BE2C (cell line): ENCODE data around the gene LMOD1.
"Not testable (repeated sequence)": the region's sequence is repeated elsewhere in the genome, so short reads cannot be mapped to it uniquely, and the experiment has no call there.

Source experiments
- DNase-seq: peaks from one replicate; pipeline ENCODE4 v3.0.0-alpha.2; 2020
- H3K27me3 ChIP-seq: fragments of 250-450 bp; sonication (Bioruptor Pico); 2 replicates; pipeline ENCODE4 v1.5.1; 2020; ENCODE audit warnings: mild to moderate bottlenecking
- H3K36me3 ChIP-seq: fragments of 250-450 bp; sonication (Bioruptor Pico); 2 replicates; pipeline ENCODE4 v1.5.1; 2020; ENCODE audit warnings: mild to moderate bottlenecking
- H3K4me1 ChIP-seq: fragments of 250-450 bp; sonication (Bioruptor Pico); 2 replicates; pipeline ENCODE4 v1.5.1; 2020
- H3K4me3 ChIP-seq: 2 replicates; pipeline ENCODE4 v1.5.1; 2011; ENCODE audit warnings: low read depth, low read length
- H3K9me3 ChIP-seq: fragments of 250-450 bp; sonication (Bioruptor Pico); 2 replicates; pipeline ENCODE4 v1.5.1; 2020
- CTCF ChIP-seq: IDR thresholded peaks from 2 replicates; pipeline ENCODE4 v1.5.1; 2012; ENCODE audit warnings: mild to moderate bottlenecking, low read depth, low read length

Gene LMOD1

GRCh38 chr1:201904579-201904978 is 41.8 kb downstream of the LMOD1 start:
- no peak for DNase-seq
- no peak for TF ChIP-seq CTCF
- no peaks in the 10 kb centered on the region for H3K27me3 ChIP-seq
- H3K4me3 ChIP-seq = no peak overlapping the region
- no peaks in the 10 kb centered on the region for H3K9me3 ChIP-seq
- peaks cover 12% of the 10 kb centered on the region for H3K4me1 ChIP-seq
- H3K36me3 ChIP-seq = no peaks in the 10 kb centered on the region

GRCh38 chr1:201903135-201903534 is 43.2 kb downstream of the LMOD1 start:
- H3K4me1 ChIP-seq = peaks cover 12% of the 10 kb centered on the region

DNA sequence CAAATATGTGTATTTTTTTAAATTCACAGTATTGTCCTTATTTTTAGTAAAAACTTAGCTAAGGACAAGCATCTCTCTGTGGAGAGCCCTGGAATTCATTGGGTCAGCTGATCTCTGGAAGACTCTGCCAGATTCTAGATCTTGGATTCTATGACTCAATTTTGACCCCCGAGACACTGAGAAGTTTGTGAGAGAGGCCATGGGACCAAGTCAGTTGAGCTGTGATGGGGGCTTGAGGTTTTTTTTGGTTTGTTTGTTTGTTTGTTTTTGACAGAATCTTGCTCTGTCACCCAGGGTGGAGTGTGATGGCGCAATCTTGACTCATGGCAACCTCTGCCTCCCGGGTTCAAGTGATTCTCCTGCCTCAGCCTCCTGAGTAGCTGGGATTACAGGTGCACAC is 44.1 kb downstream of the LMOD1 start:
- Histone ChIP-seq H3K9me3 (no peaks in the 10 kb centered on the region), H3K27me3 (no peaks in the 10 kb centered on the region), H3K36me3 (no peaks in the 10 kb centered on the region), H3K4me3 (no peak overlapping the region), H3K4me1 (peaks cover 12% of the 10 kb centered on the region)
- no peak for DNase-seq
- no peak for TF ChIP-seq CTCF

More at GRCh38 chr1:201903135-201903534, 43.2 kb downstream of the LMOD1 start:
- DNase-seq = no peak
- no peak for TF ChIP-seq CTCF
- Histone ChIP-seq H3K4me3 (no peak overlapping the region), H3K9me3 (no peaks in the 10 kb centered on the region), H3K36me3 (no peaks in the 10 kb centered on the region), H3K27me3 (no peaks in the 10 kb centered on the region)

DNA sequence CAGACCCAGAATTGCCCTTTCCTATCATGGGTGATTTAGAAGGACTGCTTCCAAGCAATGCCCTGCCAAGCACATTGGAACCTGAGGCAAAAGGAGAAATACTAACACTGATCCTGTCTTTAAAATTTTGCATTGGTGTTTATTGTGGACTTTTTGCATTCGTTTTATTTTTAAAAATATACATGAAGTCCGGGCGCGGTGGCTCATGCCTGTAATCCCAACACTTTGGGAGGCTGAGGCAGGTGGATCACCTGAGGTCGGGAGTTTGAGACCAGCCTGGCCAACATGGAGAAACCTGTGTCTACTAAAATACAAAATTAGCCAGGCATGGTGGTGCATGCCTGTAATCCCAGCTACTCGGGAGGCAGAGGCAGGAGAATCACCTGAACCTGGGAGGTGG is 45.3 kb downstream of the LMOD1 start:
- not testable (repeated sequence) for H3K9me3 ChIP-seq, H3K36me3 ChIP-seq, H3K4me3 ChIP-seq, H3K4me1 ChIP-seq, DNase-seq, H3K27me3 ChIP-seq

- H3K4me1 ChIP-seq = no peaks in the 10 kb centered on the region
- no peak overlapping the region for H3K4me3 ChIP-seq
- no peaks in the 10 kb centered on the region for H3K9me3 ChIP-seq
- DNase-seq = no peak
- no peaks in the 10 kb centered on the region for H3K36me3 ChIP-seq
- no peaks in the 10 kb centered on the region for H3K27me3 ChIP-seq
- no peak for TF ChIP-seq CTCF
Measured at GRCh38 chr1:201900476-201900875, 45.9 kb downstream of the LMOD1 start.

DNA sequence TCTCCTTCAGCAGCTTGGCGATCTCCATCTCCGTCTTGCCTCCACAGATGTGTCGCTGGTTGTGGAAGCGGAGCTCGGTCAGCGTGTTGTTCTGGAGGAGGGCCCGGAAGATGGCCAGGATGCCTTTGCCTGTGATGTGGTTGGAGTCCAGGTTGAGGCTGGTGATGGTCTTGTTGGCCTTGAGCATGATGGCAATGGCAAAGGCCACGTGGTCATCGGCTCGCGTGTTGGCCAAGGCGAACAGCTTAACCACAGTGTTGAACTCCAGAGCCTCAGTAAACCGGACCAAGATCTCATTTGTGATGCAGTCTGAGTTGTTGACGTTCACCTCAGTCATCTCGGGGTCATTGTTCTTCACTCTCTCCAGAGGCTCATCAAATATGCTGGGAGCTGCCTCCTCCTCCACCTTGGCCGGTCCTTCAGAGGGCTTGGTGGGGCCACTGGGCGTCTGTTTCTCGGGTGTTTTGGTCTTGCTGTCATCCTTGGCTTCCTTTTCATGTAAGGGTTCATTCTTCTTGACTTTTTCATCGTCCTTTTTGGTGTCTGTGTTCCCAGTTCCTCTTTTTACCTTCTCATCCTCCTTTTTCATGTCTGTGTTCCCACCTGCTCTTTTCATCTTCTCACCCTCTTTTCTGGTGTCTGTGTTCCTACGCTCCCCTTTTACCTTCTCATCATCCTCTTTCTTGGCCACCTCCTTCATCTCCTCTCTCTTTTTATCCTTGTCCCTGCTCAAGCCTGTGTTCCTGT is 46.5 kb downstream of the LMOD1 start:
- no peaks in the 10 kb centered on the region for H3K9me3 ChIP-seq
- H3K4me3 ChIP-seq = no peak overlapping the region
- no peaks in the 10 kb centered on the region for H3K36me3 ChIP-seq
- no peak for DNase-seq
- no peak for TF ChIP-seq CTCF
- H3K27me3 ChIP-seq = no peaks in the 10 kb centered on the region
- H3K4me1 ChIP-seq = no peaks in the 10 kb centered on the region

DNA sequence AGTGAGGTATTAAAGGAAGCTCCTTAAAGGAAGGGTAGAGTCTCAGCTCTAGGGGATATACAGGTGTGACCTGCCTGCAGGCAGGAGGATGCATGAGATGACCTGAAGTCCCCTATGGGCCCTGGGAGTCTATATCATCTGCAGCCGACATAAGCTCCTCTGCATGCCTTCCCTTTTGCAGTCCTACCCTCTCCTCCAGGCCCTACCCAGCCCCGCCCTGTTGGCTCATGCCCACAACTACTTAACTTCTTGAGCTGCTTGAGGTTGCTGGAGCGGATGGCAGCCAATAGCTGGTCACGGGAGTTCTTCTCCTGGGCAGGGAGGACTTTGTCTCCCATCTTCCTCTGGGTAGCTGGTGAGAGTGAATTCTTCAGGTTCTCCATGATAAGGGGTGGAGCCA is 47.4 kb downstream of the LMOD1 start:
- Histone ChIP-seq H3K36me3 (no peaks in the 10 kb centered on the region), H3K27me3 (no peaks in the 10 kb centered on the region), H3K4me1 (no peaks in the 10 kb centered on the region), H3K4me3 (no peak overlapping the region), H3K9me3 (no peaks in the 10 kb centered on the region)
- no peak for DNase-seq
- TF ChIP-seq CTCF = no peak
